HUES48 (cell line): ENCODE results near the gene TRMT61A.
A peak's percentile ranks its signal among the peaks of the same experiment; 100 is the strongest.

Experiments
- H3K27ac ChIP-seq: one replicate; pipeline ENCODE4 v1.7.0; 2013; ENCODE audit warnings: low read depth, low read length, inconsistent platforms
- H3K27me3 ChIP-seq: 2 replicates; pipeline ENCODE4 v1.6.1; 2013; ENCODE audit warnings: mild to moderate bottlenecking, low read length; ENCODE audit not compliant: control insufficient read depth, insufficient read depth
- H3K36me3 ChIP-seq: 2 replicates; pipeline ENCODE4 v1.6.1; 2013; ENCODE audit warnings: low read length; ENCODE audit not compliant: control insufficient read depth, insufficient read depth
- H3K4me1 ChIP-seq: 2 replicates; pipeline ENCODE4 v1.6.1; 2013; ENCODE audit warnings: mild to moderate bottlenecking, low read length; ENCODE audit not compliant: control insufficient read depth, insufficient read depth
- H3K4me3 ChIP-seq: 2 replicates; pipeline ENCODE4 v1.5.1; 2013; ENCODE audit warnings: mild to moderate bottlenecking, low read depth, low read length
- H3K9ac ChIP-seq: 2 replicates; pipeline ENCODE4 v1.6.1; 2013; ENCODE audit warnings: mild to moderate bottlenecking, low read depth, low read length, moderate library complexity
- H3K9me3 ChIP-seq: 2 replicates; pipeline ENCODE4 v1.6.1; 2013; ENCODE audit warnings: low read length; ENCODE audit not compliant: control insufficient read depth, insufficient read depth

Gene TRMT61A

GRCh38 chr14:103555559-103556337, 26.8 kb downstream of the TRMT61A start:
- peaks cover 33% of the 10 kb centered on the region for H3K36me3 ChIP-seq
- no peaks in the 10 kb centered on the region for H3K27me3 ChIP-seq

GRCh38 chr14:103556946-103557758, 28.2 kb downstream of the TRMT61A start:
- Histone ChIP-seq H3K9me3 (no peaks in the 10 kb centered on the region), H3K9ac (no peak overlapping the region), H3K27ac (no peak overlapping the region), H3K4me3 (no peak overlapping the region), H3K36me3 (peaks cover 33% of the 10 kb centered on the region), H3K4me1 (peaks cover 3% of the 10 kb centered on the region; the same call in 1 of the 2 replicates), H3K27me3 (no peaks in the 10 kb centered on the region)

More at GRCh38 chr14:103555559-103556337, 26.8 kb downstream of the TRMT61A start:
- Histone ChIP-seq H3K27ac (no peak overlapping the region), H3K4me1 (no peaks in the 10 kb centered on the region; the same call in 1 of the 2 replicates), H3K9me3 (no peaks in the 10 kb centered on the region), H3K4me3 (no peak overlapping the region), H3K9ac (no peak overlapping the region)

- H3K4me3 ChIP-seq = no peak overlapping the region
- H3K27me3 ChIP-seq = no peaks in the 10 kb centered on the region
- H3K27ac ChIP-seq = no peak overlapping the region
- no peak overlapping the region for H3K9ac ChIP-seq
- peaks cover 33% of the 10 kb centered on the region for H3K36me3 ChIP-seq
- H3K9me3 ChIP-seq = no peaks in the 10 kb centered on the region
- peaks cover 3% of the 10 kb centered on the region; the same call in 1 of the 2 replicates for H3K4me1 ChIP-seq
Measured at GRCh38 chr14:103558071-103558882, 29.3 kb downstream of the TRMT61A start.

GRCh38 chr14:103559766-103560165, 30.8 kb downstream of the TRMT61A start:
- H3K4me1 ChIP-seq = peaks cover 3% of the 10 kb centered on the region; the same call in 1 of the 2 replicates
- H3K36me3 ChIP-seq = peaks cover 33% of the 10 kb centered on the region
- H3K4me3 ChIP-seq = no peak overlapping the region
- H3K9me3 ChIP-seq = no peaks in the 10 kb centered on the region
- no peak overlapping the region for H3K9ac ChIP-seq
- H3K27ac ChIP-seq = no peak overlapping the region
- H3K27me3 ChIP-seq = no peaks in the 10 kb centered on the region

GRCh38 chr14:103560691-103561090, 31.7 kb downstream of the TRMT61A start:
- H3K27ac ChIP-seq = no peak overlapping the region

GRCh38 chr14:103561381-103562178, 32.6 kb downstream of the TRMT61A start:
- H3K27me3 ChIP-seq = no peaks in the 10 kb centered on the region
- peaks cover 33% of the 10 kb centered on the region for H3K36me3 ChIP-seq
- H3K27ac ChIP-seq = peak overlapping the region; percentile 97
- no peaks in the 10 kb centered on the region for H3K9me3 ChIP-seq
- peak overlapping the region; percentile 85 for H3K4me3 ChIP-seq
- peaks cover 3% of the 10 kb centered on the region; the same call in 1 of the 2 replicates for H3K4me1 ChIP-seq
- H3K9ac ChIP-seq = peak overlapping the region; percentile 95

More at GRCh38 chr14:103560691-103561090, 31.7 kb downstream of the TRMT61A start:
- no peak overlapping the region for H3K9ac ChIP-seq
- H3K4me3 ChIP-seq = peak overlapping the region; percentile 85; the same call in 1 of the 2 replicates
- no peaks in the 10 kb centered on the region for H3K27me3 ChIP-seq
- peaks cover 3% of the 10 kb centered on the region; the same call in 1 of the 2 replicates for H3K4me1 ChIP-seq
- peaks cover 33% of the 10 kb centered on the region for H3K36me3 ChIP-seq
- H3K9me3 ChIP-seq = no peaks in the 10 kb centered on the region

- Histone ChIP-seq H3K27me3 (no peaks in the 10 kb centered on the region), H3K27ac (peak overlapping the region; percentile 97), H3K4me3 (peak overlapping the region; percentile 85), H3K9me3 (no peaks in the 10 kb centered on the region), H3K9ac (peak overlapping the region; percentile 95), H3K36me3 (peaks cover 31% of the 10 kb centered on the region), H3K4me1 (peaks cover 3% of the 10 kb centered on the region; the same call in 1 of the 2 replicates)
Measured at GRCh38 chr14:103562179-103562428, 33.1 kb downstream of the TRMT61A start.

GRCh38 chr14:103562429-103563225, 33.6 kb downstream of the TRMT61A start, which contains the start of the genes BAG5 and COA8:
Gene BAG5, minus strand, starts transcription at chr14:103562657. Its CDS starts 1,493 bp downstream, at chr14:103561164.
Gene COA8, plus strand, starts transcription at chr14:103562960. Its CDS starts 42 bp downstream, at chr14:103563002.
- H3K36me3 ChIP-seq = peaks cover 28% of the 10 kb centered on the region
- H3K27ac ChIP-seq = peak within 1 kb of the TSS; percentile 97
- peak within 1 kb of the TSS; percentile 85 for H3K4me3 ChIP-seq
- H3K9ac ChIP-seq = peak within 1 kb of the TSS; percentile 95
- H3K27me3 ChIP-seq = no peaks in the 10 kb centered on the region
- H3K9me3 ChIP-seq = no peaks in the 10 kb centered on the region
- peaks cover 4% of the 10 kb centered on the region; the same call in 1 of the 2 replicates for H3K4me1 ChIP-seq

GRCh38 chr14:103563226-103563620, 34.2 kb downstream of the TRMT61A start:
- H3K27ac ChIP-seq = peak overlapping the region; percentile 97
- peak overlapping the region; percentile 95 for H3K9ac ChIP-seq
- no peaks in the 10 kb centered on the region for H3K27me3 ChIP-seq
- H3K36me3 ChIP-seq = peaks cover 25% of the 10 kb centered on the region
- peak overlapping the region; percentile 85 for H3K4me3 ChIP-seq
- no peaks in the 10 kb centered on the region for H3K9me3 ChIP-seq
- peaks cover 5% of the 10 kb centered on the region; the same call in 1 of the 2 replicates for H3K4me1 ChIP-seq
